ENCODE measurements around the gene PATJ.
"Not testable (repeated sequence)": the region's sequence is repeated elsewhere in the genome, so short reads cannot be mapped to it uniquely, and the experiment has no call there.

The PATJ gene

DNA sequence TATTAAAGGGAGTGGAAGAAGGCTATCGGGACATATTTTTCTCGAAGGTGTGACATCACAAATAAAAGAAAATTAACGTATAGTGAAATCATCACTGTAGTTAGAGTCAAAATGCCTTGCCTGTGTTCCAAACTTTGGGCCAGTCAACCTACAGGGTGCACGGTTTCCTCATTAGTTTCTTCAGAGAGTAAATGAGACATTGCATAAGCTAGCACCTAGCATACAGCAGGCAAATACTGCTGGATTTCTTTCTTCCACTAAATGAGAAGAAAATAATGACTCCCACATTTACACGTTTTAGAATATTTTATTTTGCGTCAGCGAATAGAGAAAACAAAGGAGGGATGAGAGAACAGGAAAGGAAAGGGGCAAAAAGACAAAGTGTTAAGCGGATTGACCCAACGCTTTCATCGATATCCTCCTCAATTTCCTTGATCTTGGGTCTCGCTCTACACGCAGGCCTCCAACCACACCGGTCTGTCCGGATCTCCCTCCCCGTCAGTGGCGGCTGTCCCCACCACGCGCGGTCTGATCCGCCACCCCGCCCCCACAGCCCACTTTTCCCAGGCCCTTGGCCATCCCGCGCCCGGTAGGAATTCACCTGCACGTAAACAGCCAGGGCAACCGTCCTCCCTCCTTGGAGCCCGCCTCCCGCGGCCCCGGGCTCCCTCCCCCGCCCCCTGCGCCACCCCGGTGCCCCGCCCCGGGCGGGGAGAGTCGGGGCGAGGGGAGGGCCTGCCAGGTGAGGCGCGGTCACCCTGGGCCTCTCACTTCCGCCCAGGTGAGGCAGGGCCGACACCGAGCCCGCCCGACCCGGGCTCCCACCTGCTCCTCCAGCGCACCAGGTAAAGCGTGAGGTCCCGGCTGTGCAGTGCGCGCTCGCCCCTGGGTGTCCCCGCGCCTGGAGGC, at the start of gene PATJ:
Gene PATJ, plus strand, starts transcription at position 770 of the 909 bp plus-strand sequence. CDS start 20,413 bp downstream, outside the sequence.
- no peak for TF ChIP-seq CTCF (conservative IDR thresholded peaks at IDR 0.05)
- H3K27ac ChIP-seq: peak within 1 kb of the TSS; percentile 99

DNA sequence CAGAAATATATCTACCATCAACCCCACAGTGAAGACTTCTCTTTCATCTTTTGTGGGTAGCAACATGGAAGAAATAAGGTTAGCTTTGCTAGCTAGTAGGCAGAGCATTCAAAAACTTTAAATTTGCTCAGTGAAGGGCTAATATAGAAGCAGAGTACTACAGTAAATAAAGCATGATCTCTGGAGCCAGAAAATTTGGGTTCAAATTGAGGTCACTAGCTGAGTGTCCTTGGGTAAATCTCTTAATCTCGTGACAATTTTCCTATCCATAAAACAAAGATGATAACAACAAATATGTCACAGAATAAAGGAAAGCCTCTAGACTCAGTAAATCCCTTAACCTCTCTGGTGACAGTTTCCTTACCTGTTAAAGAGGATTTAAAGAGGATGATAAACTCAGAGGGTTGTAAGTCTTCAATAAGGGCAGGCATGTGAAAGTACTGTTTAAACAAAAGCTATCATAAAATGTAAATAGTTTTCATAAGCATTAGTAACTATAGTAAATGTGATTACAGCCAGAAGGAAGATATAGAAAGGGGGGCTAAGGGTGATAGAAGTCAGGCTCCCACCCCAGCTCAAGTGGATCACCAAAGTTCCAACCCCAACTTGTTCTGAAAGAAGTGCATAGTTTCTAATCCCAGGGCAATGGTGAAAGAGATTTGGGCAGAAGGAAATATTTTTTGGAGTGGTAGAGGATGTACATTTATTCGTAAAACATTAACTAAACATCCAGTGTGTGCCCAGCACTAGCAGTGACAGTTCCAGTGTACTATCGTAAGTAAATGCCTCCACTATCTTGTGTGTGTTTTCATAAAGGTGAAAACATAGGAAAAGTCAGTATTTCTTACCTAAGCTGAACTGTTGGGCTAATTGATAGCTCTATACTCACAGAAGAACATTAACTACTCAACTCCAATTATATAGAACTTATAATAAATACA, 42.1 kb upstream of the PATJ start:
- peak overlapping the region; percentile 70 for H3K27ac ChIP-seq
- TF ChIP-seq CTCF (conservative IDR thresholded peaks at IDR 0.05): no peak

- no peak for TF ChIP-seq CTCF (conservative IDR thresholded peaks at IDR 0.05)
- no peak overlapping the region for H3K27ac ChIP-seq
Observed at GRCh38 chr1:61708953-61709907, 33.0 kb upstream of the PATJ start.

DNA sequence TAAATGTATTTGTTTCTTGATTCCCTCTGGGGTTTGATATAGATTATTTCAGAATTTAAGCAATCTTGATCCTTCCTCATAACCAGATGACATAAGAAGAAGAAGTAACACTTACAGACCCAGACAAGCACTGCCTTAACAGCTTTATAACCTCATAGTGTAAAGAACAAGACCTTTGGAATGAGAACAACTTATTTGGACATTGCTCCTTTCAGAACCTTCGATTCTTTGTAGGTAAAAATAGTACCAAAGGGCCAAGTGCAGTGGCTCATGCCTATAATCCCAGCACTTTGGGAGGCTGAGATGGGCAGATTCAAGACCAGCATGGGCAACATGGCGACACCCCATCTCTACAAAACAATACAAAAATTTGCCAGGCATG, 32.4 kb upstream of the PATJ start:
- H3K27ac ChIP-seq: no peak overlapping the region
- TF ChIP-seq CTCF (conservative IDR thresholded peaks at IDR 0.05): no peak

DNA sequence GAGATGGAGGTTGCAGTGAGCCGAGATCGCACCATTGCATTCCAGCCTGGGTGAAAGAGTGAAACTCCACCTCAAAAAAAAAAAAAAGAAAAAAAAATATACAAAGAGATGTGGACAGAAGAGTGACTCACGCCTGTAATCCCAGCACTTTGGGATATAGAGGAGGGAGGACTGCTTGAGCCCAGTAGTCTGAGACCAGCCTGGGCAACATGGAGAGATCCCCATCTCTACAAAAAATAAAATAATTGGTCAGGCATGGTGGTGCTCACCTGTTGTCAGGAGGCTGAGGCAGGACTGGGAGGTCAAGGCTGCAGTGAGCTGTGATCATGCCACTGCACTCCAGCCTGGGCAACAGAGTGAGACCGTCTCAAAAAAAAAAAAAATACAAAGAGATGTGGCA, 31.0 kb upstream of the PATJ start:
- not testable (repeated sequence) for H3K27ac ChIP-seq

DNA sequence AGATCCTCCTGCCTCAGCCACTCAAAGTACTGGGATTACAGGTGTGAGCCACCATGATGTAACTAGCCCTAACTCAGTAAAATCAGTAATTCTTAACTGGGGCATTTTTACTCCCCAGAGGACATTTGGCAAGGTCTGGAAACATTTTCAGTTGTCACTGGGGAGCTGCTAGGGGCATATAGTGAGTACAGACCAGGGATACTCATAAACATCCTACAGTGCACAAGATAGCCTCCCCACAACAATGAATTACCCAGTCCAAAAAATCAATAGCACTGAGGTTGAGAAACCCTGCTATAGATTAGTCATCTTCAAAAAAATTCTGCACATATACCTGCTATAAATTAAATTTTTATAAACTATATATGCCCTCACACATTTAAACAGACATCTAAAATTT, 30.3 kb upstream of the PATJ start:
- peak overlapping the region; percentile 24; the same call in 1 of the 2 replicates for H3K27ac ChIP-seq
- no peak for TF ChIP-seq CTCF (conservative IDR thresholded peaks at IDR 0.05)

GRCh38 chr1:61718996-61719663, 23.1 kb upstream of the PATJ start:
- not testable (repeated sequence) for H3K27ac ChIP-seq

All from VCaP (cell line).